HG03378 (cell line): Measurements from ENCODE around the gene CHAT.

ENCODE experiments used
- ATAC-seq: cut with Tn5 transposase; IDR thresholded peaks from one replicate; pipeline ENCODE4 v1.9.1; 2021; ENCODE audit warnings: mild to moderate bottlenecking, moderate library complexity; ENCODE audit not compliant: unreplicated experiment

Gene CHAT

GRCh38 chr10:49627644-49628247 lies 13.9 kb downstream of the CHAT start:
- no peak for ATAC-seq

DNA sequence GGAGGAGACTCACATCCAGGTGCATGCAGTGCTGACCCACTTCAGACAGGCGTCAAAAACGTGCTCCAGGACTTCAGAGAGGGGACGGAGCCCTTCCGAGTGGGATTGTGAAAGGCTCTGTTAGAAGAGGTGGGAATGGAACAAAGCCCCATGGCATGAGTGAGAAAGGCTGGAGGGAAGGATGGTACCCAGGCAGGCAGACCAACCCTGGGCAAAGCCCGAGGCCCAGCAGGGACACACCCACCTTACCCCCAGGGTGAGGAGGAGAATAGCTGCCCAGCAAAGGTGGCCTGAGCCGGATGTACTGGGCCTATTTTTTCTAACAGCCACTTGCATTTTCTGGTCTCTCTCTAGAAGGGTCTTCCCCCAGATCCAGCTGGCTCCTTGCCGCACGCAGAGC lies 14.8 kb downstream of the CHAT start:
- ATAC-seq, result no peak

DNA sequence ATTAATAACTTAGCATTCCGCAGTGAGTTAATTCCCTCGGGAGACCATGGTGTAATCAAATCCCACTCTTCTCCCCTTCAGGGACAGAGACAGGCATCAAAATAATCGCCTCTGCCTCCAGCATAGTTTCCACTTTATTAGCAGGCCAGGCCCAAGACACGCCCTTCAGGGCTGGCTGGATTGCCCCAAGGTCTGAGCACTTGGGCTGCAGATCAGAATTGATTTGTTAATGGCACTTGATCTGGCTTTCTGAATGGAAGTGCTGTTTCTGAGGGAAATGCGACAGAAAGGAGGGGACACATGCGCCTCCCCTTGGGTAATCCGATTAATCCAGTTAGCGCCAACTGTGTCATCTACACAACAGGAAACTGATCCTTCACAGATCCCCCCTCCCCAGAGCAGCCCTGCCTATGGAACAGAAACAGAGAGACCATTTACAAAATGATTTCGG lies 15.6 kb downstream of the CHAT start:
- ATAC-seq, result no peak

- ATAC-seq, result no peak
Measured at GRCh38 chr10:49631975-49632374, 18.1 kb downstream of the CHAT start.

DNA sequence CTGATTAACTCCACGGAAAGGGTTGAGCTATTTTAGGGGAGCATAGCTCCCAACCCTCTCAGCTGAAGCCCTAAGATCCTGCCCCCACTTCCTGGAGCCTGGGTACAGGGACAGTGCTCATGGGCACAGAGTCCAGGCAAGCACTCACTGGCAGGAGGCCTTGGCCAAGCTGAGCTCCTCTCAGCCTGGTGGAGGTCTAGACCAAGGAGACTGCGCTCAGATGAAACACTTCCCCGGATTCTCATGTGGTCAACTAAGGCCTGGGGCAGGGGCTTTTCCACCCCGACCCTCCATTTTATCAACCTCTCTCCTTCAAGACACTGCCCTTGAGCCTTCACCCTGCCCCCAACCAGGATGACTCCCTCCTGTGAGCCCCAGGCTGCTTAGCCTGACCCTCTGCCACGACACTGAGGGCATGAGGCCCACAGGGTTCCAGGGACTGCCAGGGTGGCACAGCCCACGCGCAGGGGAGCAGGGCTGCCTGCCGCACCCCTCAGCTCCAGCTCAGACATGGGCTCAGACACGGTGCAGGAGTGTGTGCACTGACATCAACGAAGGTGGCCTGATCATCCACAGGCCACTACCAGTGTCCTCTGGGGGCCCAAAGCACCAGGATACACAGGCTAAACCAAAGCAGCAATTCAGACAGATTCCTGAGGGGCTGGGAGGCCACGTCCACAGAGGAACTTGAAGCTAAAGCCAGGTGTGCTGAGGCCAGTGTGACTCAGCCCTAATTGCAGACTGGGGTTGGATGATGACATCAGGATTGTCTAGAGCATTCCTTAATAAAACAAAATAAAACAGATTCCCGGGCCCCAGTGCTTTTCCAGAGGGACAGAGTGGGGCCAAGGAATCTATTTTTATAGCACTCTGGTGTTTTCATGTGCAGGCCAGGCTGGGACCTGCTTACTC lies 18.8 kb downstream of the CHAT start:
- ATAC-seq, result no peak

GRCh38 chr10:49633327-49634068 lies 19.7 kb downstream of the CHAT start:
- ATAC-seq, result no peak

DNA sequence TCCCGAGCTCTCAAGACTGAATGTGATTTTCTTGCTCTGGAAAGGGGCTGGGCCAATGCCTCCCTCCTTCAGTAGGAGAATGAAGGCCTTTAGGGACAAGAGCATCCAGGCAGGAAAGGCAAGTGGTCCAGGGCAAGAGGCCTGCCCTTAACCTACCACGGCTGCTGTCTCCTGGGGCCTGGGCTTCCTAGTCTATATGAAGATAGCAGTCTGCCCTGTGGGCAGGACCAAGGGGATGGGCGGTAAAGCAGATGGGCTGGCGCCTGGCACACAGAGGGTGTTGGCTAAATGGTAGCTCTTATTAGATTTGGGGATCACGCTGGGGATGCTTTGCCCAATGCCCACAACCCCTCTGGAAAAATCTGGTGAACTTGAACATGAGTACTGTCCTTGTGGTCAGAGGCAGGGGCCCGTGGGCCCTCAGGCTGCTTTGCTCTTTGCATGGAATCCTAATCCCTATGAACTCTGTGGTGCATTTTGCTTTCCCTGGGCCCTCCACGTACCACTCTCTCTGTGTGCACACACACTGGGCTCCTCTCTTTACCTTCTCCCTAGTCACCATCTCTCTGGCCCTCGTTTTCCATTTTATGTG lies 20.3 kb downstream of the CHAT start:
- ATAC-seq, result no peak

GRCh38 chr10:49642311-49642710 lies 28.5 kb downstream of the CHAT start:
- ATAC-seq, result no peak

- ATAC-seq, result no peak
Measured at GRCh38 chr10:49643241-49644034, 29.6 kb downstream of the CHAT start.

GRCh38 chr10:49644035-49644646 lies 30.3 kb downstream of the CHAT start:
- ATAC-seq, result no peak

DNA sequence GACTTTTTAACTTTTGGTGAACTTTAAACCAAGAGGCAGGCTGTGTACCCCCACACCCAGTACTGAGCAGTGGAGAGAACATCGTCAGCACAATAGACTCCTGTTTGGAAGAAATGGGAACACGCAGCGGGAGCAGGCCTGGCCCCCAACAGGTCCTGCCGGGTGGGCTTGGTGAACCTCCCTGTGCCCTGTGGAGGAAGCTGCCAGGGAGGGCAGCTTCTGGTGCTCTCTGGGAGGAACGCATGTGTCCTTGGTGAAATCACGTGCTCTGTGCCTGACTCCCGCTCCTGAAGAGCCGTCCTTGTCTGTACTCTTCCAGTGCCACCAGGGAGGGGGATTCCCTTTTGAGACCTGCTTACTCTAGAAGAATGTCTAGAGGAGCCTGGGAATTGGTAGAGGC lies 31.6 kb downstream of the CHAT start:
- ATAC-seq, result no peak

- ATAC-seq, result no peak
Measured at GRCh38 chr10:49645871-49646870, 32.3 kb downstream of the CHAT start.

DNA sequence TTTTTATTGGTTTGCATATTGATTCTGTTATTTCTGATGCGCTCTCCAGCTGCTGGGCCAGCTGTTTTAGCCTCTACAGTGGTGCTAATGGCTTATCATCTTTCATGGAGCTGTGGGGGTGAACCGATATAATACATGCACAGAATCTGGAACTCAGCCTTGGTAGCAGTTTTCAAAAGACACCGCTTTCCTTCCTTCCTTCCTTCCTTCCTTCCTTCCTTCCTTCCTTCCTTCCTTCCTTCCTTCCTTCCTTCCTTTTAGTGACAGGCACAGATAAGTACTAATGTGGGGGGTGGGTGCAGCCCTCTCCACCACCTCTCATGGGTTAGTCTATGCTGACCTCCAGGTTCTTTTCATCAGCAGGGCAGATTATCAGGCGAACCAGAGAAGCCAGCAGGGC lies 33.7 kb downstream of the CHAT start:
- no peak for ATAC-seq

DNA sequence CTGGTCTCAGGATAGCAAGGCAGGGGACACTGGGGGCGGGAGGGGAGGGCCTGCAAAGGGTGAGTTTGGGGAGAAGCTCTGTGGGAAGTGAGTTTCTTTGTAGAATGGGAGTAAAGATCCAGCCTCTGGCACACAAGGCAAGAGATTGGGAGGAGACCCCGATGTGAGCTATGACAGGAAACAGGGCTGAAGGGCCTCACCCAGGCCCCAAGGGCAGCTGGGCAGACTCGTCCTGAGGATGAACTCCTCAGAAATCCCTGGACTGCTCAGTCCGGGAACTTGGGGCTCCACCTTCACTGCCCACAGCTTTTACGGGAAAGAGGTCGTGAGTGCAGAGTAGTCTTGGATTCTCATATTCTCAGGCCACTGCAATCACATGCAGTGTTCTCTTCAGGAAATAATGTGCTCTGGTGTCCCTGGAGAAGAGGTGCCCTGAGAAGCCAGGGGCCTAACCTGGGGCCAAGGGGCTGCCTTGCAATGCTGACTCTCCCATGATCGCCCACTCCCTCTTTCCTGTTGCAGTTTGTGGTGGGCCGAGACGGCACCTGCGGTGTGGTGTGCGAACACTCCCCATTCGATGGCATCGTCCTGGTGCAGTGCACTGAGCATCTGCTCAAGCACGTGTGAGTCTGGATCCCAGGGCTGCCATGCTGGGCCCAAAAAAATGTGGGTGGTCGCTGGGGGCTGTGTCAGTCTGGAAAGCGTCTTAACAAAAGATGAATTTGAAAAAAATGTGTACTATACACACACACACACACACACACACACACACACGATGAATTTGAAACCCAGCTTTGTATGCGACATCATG lies 34.4 kb downstream of the CHAT start:
- no peak for ATAC-seq

DNA sequence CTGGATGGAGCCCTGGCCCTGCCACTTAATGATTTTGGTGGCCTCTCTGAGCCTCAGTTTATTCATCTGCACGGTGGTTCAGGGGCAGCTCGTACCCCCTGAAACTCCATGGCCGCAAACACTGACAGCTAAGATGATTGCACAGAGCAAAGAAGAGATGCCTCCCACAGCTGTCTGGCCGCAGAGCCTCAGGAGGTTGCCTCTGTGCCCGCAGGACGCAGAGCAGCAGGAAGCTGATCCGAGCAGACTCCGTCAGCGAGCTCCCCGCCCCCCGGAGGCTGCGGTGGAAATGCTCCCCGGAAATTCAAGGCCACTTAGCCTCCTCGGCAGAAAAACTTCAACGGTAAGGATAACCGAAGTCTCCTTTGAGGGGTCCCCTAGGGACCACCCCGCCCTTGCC lies 35.5 kb downstream of the CHAT start:
- no peak for ATAC-seq

DNA sequence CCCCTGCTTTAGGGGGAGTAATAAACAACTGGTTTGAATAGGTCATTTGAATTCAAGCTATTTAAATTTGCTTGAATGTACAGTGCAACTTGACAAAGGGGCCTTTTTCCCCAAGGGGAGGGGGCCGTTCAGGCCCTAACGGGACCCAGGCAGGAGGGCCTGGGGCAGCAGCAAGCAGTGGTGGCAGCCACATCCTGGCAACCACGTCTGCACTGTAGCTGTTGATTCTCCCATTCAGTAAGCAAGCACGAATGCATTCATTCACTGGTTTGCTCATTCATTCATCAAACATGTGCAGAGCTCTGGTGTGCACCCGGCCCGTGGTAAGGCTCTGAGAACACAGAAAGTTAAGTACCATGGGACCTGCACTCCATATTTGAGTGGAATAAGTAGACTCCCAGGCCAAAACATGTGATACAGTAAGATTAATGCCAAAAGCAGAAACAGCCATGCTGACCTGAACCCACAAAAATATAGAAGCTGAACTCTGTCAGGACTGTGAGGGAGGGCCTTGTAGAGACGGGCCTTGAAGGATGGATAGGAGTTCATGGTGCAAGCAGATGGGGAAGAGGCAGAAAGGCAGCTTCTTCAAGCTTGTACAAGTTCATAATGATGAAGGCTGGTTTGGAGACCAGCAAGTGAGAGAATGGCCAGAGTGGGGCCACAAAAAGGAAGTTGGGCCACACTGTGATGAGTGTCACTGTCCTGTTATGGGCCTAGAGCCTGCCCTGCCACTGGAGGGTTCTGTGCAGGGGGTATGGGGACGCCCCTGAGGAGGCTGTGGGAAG lies 36.3 kb downstream of the CHAT start:
- ATAC-seq, result no peak

DNA sequence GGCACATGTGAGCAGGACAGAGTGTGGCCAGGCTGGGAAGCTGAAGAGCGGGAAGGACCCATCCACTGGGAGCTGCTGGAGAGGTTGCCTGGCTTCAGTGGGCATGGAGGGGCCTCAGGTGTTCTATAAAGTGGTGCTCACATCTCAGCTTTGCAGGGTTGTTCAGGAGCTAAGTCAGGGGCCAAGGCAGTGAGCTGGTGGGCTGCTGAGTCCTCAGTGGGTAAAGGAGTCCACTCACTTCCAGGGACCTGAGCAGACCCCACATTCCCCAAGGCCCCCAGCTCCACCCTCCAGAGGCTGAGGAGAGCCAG lies 36.8 kb downstream of the CHAT start:
- ATAC-seq, result no peak
